HCT116 (cell line): ENCODE measurements around the gene CELF4. TPM values are rescaled to one million over a fixed set of nuclear protein-coding genes. Genes with fewer than 3 reads are reported as not detected.

Experiments used
- ATAC-seq: fragments of 200-7000 bp; cut with Tn5 transposase; 2 replicates; pipeline ENCODE4 v1.9.1; 2020; ENCODE audit warnings: mild to moderate bottlenecking, moderate library complexity
- BruUV-seq: library from RNA; stranded (reverse); fragments of 400-500 nt; replicated peaks from 2 replicates; lab custom pipeline; 2021; lab: Mats Ljungman, UMichigan
- CTCF ChIA-PET: fragments of 300-600 bp; sonication (Branson Sonifier 250); formaldehyde crosslinking; loops from one replicate; lab custom pipeline; 2021; ENCODE audit warnings: antibody characterized with exemption; lab: Charles Lee
- POLR2A ChIA-PET: fragments of 300-600, 350-600 bp; sonication (Branson Sonifier 250); formaldehyde crosslinking; loops from one replicate; lab custom pipeline; 2021; ENCODE audit warnings: antibody characterized with exemption; lab: Charles Lee
- RAD21 ChIA-PET, 2 experiments: fragments of 300-600 bp; sonication (Branson Sonifier 250); formaldehyde crosslinking; loops; one replicate each; lab custom pipeline; 2023; ENCODE audit warnings: low total read pairs in 2 of 2; ENCODE audit not compliant: uncharacterized antibody in 2 of 2, unreplicated experiment in 2 of 2, low non-redundant PET in 1 of 2; lab: Charles Lee
- DNase-seq: peaks from one replicate; pipeline ENCODE4 v3.0.0-alpha.2; 2010; ENCODE audit warnings: low read depth, low spot score
- H2AFZ ChIP-seq: fragments of 200-600 bp; shearing (Covaris generic), sonication (generic); 2 replicates; pipeline ENCODE4 v1.6.1; 2017; ENCODE audit warnings: low read depth, mixed run types, mixed read lengths, antibody characterized with exemption, low read length; ENCODE audit not compliant: poor library complexity, severe bottlenecking
- H3K27ac ChIP-seq: 2 replicates; pipeline ENCODE4 v1.5.1; 2012; ENCODE audit warnings: low read depth, low read length
- H3K27me3 ChIP-seq: fragments of 200-600 bp; sonication (generic); 2 replicates; pipeline ENCODE4 v1.6.1; 2016; ENCODE audit warnings: mixed run types, low read length, mixed read lengths; ENCODE audit not compliant: insufficient read depth
- H3K36me3 ChIP-seq, 2 experiments: fragments of 200-500 bp in 1 of 2; fragments of 200-600 bp in 1 of 2; sonication (Bioruptor generic) in 1 of 2; sonication (generic) in 1 of 2; 2 replicates each; pipeline versions ENCODE4 v1.5.1 to v1.6.1; 2014 to 2016; ENCODE audit warnings: low read length in 2 of 2, inconsistent platforms in 1 of 2, mixed read lengths in 1 of 2, mixed run types in 1 of 2; ENCODE audit not compliant: insufficient read depth in 2 of 2, control insufficient read depth in 1 of 2
- H3K4me1 ChIP-seq, 2 experiments: fragments of 200-600 bp in 1 of 2; sonication (generic) in 1 of 2; 2 replicates each; pipeline versions ENCODE4 v1.5.1 to v1.6.1; 2012 to 2017; ENCODE audit warnings: low read length in 2 of 2, inconsistent platforms in 1 of 2, mild to moderate bottlenecking in 1 of 2, mixed read lengths in 1 of 2, mixed run types in 1 of 2, moderate library complexity in 1 of 2; ENCODE audit not compliant: insufficient read depth in 2 of 2, control insufficient read depth in 1 of 2
- H3K4me2 ChIP-seq: fragments of 200-600 bp; sonication (generic); 2 replicates; pipeline ENCODE4 v1.6.1; 2017; ENCODE audit warnings: mixed run types, low read length, mixed read lengths
- H3K4me3 ChIP-seq, 2 experiments: fragments of 200-600 bp in 1 of 2; sonication (generic) in 1 of 2; replicated peaks in 1 of 2; 2 replicates each; pipeline ENCODE4 v1.5.1; 2011 to 2016; ENCODE audit warnings: low read length in 2 of 2, control low read depth in 1 of 2, low read depth in 1 of 2, mild to moderate bottlenecking in 1 of 2, mixed read lengths in 1 of 2, mixed run types in 1 of 2
- H3K79me2 ChIP-seq: fragments of 200-600 bp; sonication (generic); 2 replicates; pipeline ENCODE4 v1.6.1; 2017; ENCODE audit warnings: mild to moderate bottlenecking, mixed run types, low read length, moderate library complexity, mixed read lengths; ENCODE audit not compliant: insufficient read depth
- H3K9ac ChIP-seq: fragments of 200-600 bp; sonication (generic); 2 replicates; pipeline ENCODE4 v1.6.1; 2016; ENCODE audit warnings: low read length, mixed read lengths
- H3K9me2 ChIP-seq: fragments of 200-600 bp; sonication (generic), shearing (Covaris generic); 2 replicates; pipeline ENCODE4 v1.6.1; 2017; ENCODE audit warnings: mixed run types, mild to moderate bottlenecking, moderate library complexity; ENCODE audit not compliant: insufficient read depth
- H3K9me3 ChIP-seq, 2 experiments: fragments of 200-500 bp in 1 of 2; fragments of 200-600 bp in 1 of 2; sonication (Bioruptor generic) in 1 of 2; sonication (generic) in 1 of 2; 2 replicates each; pipeline ENCODE4 v1.6.1; 2014 to 2017; ENCODE audit warnings: low read length in 2 of 2, mixed read lengths in 2 of 2, inconsistent platforms in 1 of 2, low read depth in 1 of 2, mild to moderate bottlenecking in 1 of 2, mixed run types in 1 of 2, moderate library complexity in 1 of 2; ENCODE audit not compliant: control insufficient read depth in 1 of 2, insufficient read depth in 1 of 2
- H4K20me1 ChIP-seq: fragments of 200-600 bp; sonication (generic), shearing (Covaris generic); 2 replicates; pipeline ENCODE4 v1.6.1; 2017; ENCODE audit warnings: mixed run types, mild to moderate bottlenecking, moderate library complexity; ENCODE audit not compliant: insufficient read depth
- CEBPB ChIP-seq: IDR thresholded peaks from 2 replicates; pipeline ENCODE4 v1.6.1; 2012; ENCODE audit warnings: low read depth
- EGR1 ChIP-seq: IDR thresholded peaks from 2 replicates; pipeline ENCODE4 v1.6.1; 2012; ENCODE audit warnings: low read depth
- EZH2 ChIP-seq: fragments of 200-600 bp; sonication (generic); IDR thresholded peaks from 2 replicates; pipeline ENCODE4 v1.6.1; 2017; ENCODE audit warnings: antibody characterized with exemption, mixed run types
- EZH2phosphoT487 ChIP-seq: fragments of 200-600 bp; IDR thresholded peaks from 2 replicates; pipeline ENCODE4 v1.6.1; 2018; ENCODE audit warnings: antibody characterized with exemption, borderline replicate concordance
- POLR2AphosphoS5 ChIP-seq: IDR thresholded peaks from 2 replicates; pipeline ENCODE4 v1.6.1; 2011; ENCODE audit warnings: mild to moderate bottlenecking, low read depth, low read length, moderate library complexity
- RAD21 ChIP-seq: IDR thresholded peaks from 2 replicates; pipeline ENCODE4 v1.6.1; 2012; ENCODE audit warnings: low read depth, mild to moderate bottlenecking
- SRF ChIP-seq: IDR thresholded peaks from 2 replicates; pipeline ENCODE4 v1.6.1; 2012; ENCODE audit warnings: low read depth
- TCF7L2 ChIP-seq: IDR thresholded peaks from 2 replicates; pipeline ENCODE4 v1.7.0; 2011; ENCODE audit warnings: borderline replicate concordance, inconsistent platforms; ENCODE audit not compliant: insufficient read depth, insufficient read length; ENCODE audit errors: extremely low read depth
- ZFX ChIP-seq: fragments of 450-650 bp; IDR thresholded peaks from 2 replicates; pipeline ENCODE4 v1.6.1; 2017
- intact Hi-C: fragments of 100-400 bp; cut with micrococcal nuclease; formaldehyde crosslinking; loops from 2 replicates; pipeline ENCODE4 v1.10.0; 2022
- total RNA-seq: library from RNA; stranded (reverse); gene quantifications from one replicate; pipeline ENCODE4 v1.2.1, GENCODE V29; 2021; ENCODE audit not compliant: unreplicated experiment
- TF ChIP-seq, protein P1 (sequence below): IDR thresholded peaks from 2 replicates; pipeline ENCODE4 v1.6.1; 2012
- TF ChIP-seq, protein P2 (sequence below): IDR thresholded peaks from 2 replicates; pipeline ENCODE4 v1.6.1; 2012
- TF ChIP-seq, protein P3 (sequence below): IDR thresholded peaks from 2 replicates; pipeline ENCODE4 v1.6.1; 2011; ENCODE audit warnings: mild to moderate bottlenecking, low read length, moderate library complexity; ENCODE audit not compliant: insufficient replicate concordance; ENCODE audit errors: extremely low read depth
- TF ChIP-seq, protein P4 (sequence below): IDR thresholded peaks from 2 replicates; pipeline ENCODE4 v1.6.1; 2012; ENCODE audit warnings: low read depth

The CELF4 gene
- total RNA-seq, 1 experiment from 2014 or later = not detected

DNA sequence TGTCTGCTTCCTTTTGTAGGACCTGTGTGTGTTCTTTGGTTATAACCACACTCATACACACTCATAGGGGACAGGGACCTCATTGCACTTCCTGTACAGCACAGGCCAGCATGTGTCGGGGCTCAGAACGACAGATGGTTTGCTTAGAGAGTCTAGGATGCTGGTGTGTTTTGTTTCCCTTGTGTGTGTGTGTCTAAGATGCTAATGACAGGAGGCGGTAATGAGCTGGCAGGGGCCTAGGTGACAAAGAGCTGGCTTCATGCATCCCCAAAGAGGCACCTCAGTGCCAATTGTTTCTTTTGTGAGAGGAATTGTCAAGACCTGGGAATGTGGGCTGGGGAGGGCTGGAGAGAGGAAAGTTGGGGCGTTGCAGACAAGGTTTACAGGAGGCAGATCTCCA lies 66.6 kb downstream of the CELF4 start:
- Histone ChIP-seq H3K4me1 (no peaks in the 10 kb centered on the region), H2AFZ (no peak overlapping the region)
- BruUV-seq = no TSS peak
- no peak for TF ChIP-seq CEBPB
- TF ChIP-seq, protein P1, sequence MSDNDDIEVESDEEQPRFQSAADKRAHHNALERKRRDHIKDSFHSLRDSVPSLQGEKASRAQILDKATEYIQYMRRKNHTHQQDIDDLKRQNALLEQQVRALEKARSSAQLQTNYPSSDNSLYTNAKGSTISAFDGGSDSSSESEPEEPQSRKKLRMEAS = no peak
- no peak for TF ChIP-seq TCF7L2
- TF ChIP-seq, protein P2, sequence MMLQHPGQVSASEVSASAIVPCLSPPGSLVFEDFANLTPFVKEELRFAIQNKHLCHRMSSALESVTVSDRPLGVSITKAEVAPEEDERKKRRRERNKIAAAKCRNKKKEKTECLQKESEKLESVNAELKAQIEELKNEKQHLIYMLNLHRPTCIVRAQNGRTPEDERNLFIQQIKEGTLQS = no peak
- TF ChIP-seq, all 23 proteins: peak for 0
- ATAC-seq = no peak
- Histone ChIP-seq H3K9me2 (no peaks in the 10 kb centered on the region), H3K9ac (no peak overlapping the region), H3K9me3 (no peaks in the 10 kb centered on the region), H3K27me3 (peaks cover 14% of the 10 kb centered on the region; the same call in 1 of the 2 replicates), H3K36me3 (no peaks in the 10 kb centered on the region), H3K4me3 (no peak overlapping the region), H3K79me2 (no peaks in the 10 kb centered on the region), H4K20me1 (no peaks in the 10 kb centered on the region), H3K4me2 (no peak overlapping the region), H3K27ac (no peak overlapping the region)
- intact Hi-C loops = no loop called here
- ChIA-PET RAD21 (no interaction called here), POLR2A (no interaction called here), CTCF (no interaction called here)
- no peak for DNase-seq

DNA sequence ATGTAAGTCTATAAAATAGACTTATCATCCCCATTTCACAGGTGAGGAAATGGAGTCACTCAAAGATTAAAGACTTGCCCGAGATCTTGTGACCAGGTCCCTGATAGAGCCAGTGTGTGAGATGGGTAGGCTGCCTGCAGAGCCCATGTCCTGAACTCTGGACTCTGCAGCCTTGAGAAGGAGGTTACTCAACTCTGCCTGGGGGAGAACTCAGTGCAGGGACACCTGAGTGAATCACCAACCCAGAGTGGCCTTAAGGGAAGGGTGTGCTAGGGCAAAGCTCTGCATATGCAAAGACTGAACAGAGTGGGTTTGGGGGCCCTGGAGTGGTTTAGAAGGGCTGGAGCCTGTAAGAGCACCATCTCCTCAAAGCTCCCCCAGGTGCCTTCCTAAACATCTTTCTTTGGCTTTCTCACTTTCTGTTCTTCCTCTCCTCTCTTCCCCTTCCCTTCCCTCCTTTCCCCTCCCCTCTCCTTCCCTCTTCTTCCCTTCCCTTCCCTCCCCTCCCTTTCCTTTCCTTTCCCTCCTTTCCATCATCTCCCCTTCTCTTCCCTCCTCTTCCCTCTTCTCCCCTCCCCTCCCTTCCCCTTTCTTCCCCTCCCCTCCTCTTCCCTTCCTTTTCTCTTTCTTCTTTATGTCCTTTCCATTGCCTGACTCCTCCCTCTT lies 67.6 kb downstream of the CELF4 start:
- intact Hi-C loops = no loop called here
- ChIA-PET POLR2A (no interaction called here), RAD21 (no interaction called here), CTCF (no interaction called here)
- Histone ChIP-seq H3K4me1 (no peaks in the 10 kb centered on the region), H3K27me3 (peaks cover 18% of the 10 kb centered on the region; the same call in 1 of the 2 replicates), H3K79me2 (no peaks in the 10 kb centered on the region), H3K27ac (no peak overlapping the region), H2AFZ (no peak overlapping the region), H3K36me3 (no peaks in the 10 kb centered on the region), H3K9me3 (no peaks in the 10 kb centered on the region), H3K9ac (no peak overlapping the region), H3K4me2 (no peak overlapping the region), H3K9me2 (no peaks in the 10 kb centered on the region), H3K4me3 (no peak overlapping the region), H4K20me1 (no peaks in the 10 kb centered on the region)
- no peak for DNase-seq
- no TSS peak for BruUV-seq
- no peak for ATAC-seq
- TF ChIP-seq EZH2 (no peak), TCF7L2 (no peak), CEBPB (no peak), POLR2AphosphoS5 (no peak), EZH2phosphoT487 (no peak), EGR1 (no peak), SRF (no peak), RAD21 (no peak), ZFX (no peak)
- TF ChIP-seq, protein P1 = no peak
- TF ChIP-seq, protein P3, sequence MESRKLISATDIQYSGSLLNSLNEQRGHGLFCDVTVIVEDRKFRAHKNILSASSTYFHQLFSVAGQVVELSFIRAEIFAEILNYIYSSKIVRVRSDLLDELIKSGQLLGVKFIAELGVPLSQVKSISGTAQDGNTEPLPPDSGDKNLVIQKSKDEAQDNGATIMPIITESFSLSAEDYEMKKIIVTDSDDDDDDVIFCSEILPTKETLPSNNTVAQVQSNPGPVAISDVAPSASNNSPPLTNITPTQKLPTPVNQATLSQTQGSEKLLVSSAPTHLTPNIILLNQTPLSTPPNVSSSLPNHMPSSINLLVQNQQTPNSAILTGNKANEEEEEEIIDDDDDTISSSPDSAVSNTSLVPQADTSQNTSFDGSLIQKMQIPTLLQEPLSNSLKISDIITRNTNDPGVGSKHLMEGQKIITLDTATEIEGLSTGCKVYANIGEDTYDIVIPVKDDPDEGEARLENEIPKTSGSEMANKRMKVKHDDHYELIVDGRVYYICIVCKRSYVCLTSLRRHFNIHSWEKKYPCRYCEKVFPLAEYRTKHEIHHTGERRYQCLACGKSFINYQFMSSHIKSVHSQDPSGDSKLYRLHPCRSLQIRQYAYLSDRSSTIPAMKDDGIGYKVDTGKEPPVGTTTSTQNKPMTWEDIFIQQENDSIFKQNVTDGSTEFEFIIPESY = no peak
- TF ChIP-seq, protein P4, sequence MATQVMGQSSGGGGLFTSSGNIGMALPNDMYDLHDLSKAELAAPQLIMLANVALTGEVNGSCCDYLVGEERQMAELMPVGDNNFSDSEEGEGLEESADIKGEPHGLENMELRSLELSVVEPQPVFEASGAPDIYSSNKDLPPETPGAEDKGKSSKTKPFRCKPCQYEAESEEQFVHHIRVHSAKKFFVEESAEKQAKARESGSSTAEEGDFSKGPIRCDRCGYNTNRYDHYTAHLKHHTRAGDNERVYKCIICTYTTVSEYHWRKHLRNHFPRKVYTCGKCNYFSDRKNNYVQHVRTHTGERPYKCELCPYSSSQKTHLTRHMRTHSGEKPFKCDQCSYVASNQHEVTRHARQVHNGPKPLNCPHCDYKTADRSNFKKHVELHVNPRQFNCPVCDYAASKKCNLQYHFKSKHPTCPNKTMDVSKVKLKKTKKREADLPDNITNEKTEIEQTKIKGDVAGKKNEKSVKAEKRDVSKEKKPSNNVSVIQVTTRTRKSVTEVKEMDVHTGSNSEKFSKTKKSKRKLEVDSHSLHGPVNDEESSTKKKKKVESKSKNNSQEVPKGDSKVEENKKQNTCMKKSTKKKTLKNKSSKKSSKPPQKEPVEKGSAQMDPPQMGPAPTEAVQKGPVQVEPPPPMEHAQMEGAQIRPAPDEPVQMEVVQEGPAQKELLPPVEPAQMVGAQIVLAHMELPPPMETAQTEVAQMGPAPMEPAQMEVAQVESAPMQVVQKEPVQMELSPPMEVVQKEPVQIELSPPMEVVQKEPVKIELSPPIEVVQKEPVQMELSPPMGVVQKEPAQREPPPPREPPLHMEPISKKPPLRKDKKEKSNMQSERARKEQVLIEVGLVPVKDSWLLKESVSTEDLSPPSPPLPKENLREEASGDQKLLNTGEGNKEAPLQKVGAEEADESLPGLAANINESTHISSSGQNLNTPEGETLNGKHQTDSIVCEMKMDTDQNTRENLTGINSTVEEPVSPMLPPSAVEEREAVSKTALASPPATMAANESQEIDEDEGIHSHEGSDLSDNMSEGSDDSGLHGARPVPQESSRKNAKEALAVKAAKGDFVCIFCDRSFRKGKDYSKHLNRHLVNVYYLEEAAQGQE = no peak
